DND-41 (cell line): ENCODE results near the gene TMCO5A.

ENCODE experiments used
- CTCF ChIP-seq: IDR thresholded peaks from 2 replicates; pipeline ENCODE4 v1.5.1; 2012; ENCODE audit warnings: borderline replicate concordance, low read length, moderate library complexity, mild to moderate bottlenecking; ENCODE audit not compliant: poor library complexity, severe bottlenecking; ENCODE audit errors: extremely low read depth
- EZH2 ChIP-seq: IDR thresholded peaks from 3 replicates; pipeline ENCODE4 v1.6.1; 2012; ENCODE audit warnings: borderline replicate concordance, low read depth, mild to moderate bottlenecking, moderate library complexity, low read length, inconsistent platforms; ENCODE audit not compliant: severe bottlenecking

- TF ChIP-seq CTCF: no peak
- TF ChIP-seq EZH2: no peak
Measured at GRCh38 chr15:37885651-37886050, 48.8 kb upstream of the TMCO5A start.
